Activated T-cell treated with anti-CD3 and anti-CD28 coated beads, Interleukin-2, amount 50 U/mL, for 4 hours (primary cell): ENCODE measurements around the gene ERFE. TPM values are rescaled to one million over a fixed set of nuclear protein-coding genes. Genes with fewer than 3 reads are reported as not detected.

ENCODE experiments used
- ATAC-seq, 2 donors: fragments of 200-7000 bp; cut with Tn5 transposase; one replicate each; pipeline ENCODE4 v1.10.0; 2021
- DNase-seq: peaks from one replicate; pipeline ENCODE4 v3.0.0-alpha.2; 2020
- H3K27me3 Mint-ChIP-seq: one replicate; pipeline ENCODE4 v1.8.0; 2021; ENCODE audit warnings: low read depth, mixed read lengths
- H3K36me3 Mint-ChIP-seq: one replicate; pipeline ENCODE4 v1.8.0; 2022; ENCODE audit warnings: mixed read lengths; ENCODE audit not compliant: insufficient read depth
- H3K4me1 Mint-ChIP-seq: one replicate; pipeline ENCODE4 v1.8.0; 2021; ENCODE audit warnings: low read depth, mixed read lengths
- H3K4me3 Mint-ChIP-seq: one replicate; pipeline ENCODE4 v1.8.0; 2021; ENCODE audit warnings: mild to moderate bottlenecking, moderate library complexity, mixed read lengths
- H3K9me3 Mint-ChIP-seq: one replicate; pipeline ENCODE4 v1.8.0; 2021; ENCODE audit warnings: mixed read lengths
- total RNA-seq, 3 donors: library from RNA; stranded (reverse); gene quantifications; one replicate each; pipeline ENCODE4 v1.2.1, GENCODE V29; 2021

The ERFE gene
- total RNA-seq, 3 donors from 2014 or later, result 0.13 to 0.91 (median 0.22) TPM

DNA sequence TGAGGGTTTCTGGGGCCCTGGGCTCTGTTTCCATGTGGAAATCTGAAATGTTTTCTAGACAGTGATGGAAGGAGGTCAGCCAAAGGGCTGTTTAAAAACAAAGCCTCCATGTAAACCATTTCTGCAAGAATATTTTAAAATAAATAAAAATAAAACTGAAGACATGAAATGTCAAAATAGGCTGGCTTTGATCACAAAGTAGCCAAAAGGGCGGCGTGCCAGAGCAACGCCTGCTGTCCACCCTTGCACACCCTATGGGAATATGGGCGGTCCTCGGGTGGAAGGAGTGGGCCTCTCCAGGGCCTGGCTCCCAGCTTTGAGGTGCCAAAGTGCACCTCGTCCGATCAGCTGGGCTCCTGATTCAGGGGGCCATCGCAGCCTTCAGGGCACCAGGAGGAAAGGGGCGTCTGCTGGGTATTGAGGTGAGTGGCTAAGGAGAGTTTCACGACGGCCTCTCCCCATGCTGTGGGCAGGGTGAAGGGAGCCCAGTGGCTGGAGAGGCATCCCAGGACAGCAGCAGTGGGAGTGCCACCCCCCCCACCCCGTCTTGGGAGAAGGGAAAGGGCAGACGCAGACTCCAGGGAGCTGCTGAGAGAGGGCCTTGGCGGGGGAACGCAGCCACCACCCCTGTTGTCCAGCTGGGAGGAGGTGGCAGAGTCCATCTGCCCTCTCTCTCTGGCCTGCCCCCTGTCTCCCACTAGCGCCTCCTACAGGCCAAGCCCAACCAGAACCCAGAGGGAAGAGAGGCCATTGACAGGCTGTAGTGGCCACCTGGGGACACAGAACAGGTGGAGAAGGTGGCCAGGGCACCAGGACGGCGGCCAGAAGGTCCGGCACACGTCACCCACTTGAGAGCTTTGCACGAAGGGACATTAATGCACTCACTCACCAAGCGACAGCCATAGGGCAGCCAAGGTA, 5.7 kb upstream of the ERFE start:
- H3K4me1 Mint-ChIP-seq, result no peaks in the 10 kb centered on the region
- H3K4me3 Mint-ChIP-seq, result no peak overlapping the region
- ATAC-seq (no peak), DNase-seq (no peak)
- no peaks in the 10 kb centered on the region for H3K9me3 Mint-ChIP-seq
- H3K36me3 Mint-ChIP-seq, result no peaks in the 10 kb centered on the region
- no peaks in the 10 kb centered on the region for H3K27me3 Mint-ChIP-seq

DNA sequence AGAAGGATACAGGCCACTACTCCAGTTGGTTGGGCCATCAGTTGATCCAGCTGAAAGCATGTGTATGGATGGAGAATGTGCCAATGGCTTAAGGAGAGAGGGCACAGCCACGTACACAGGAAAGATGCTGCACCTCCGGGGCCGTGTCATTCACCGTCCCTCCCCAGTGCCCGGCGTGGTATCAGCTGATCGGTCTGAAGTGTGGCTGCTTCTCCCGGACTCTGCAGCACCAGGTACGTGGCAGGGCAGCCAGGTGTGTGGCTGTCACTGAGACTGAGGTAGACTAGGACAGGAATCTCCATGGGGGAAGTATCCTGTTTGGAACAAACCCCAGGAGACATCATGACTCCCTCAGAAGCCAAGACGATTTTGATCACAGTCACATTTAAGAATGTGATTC, 4.2 kb upstream of the ERFE start:
- Mint-ChIP-seq H3K4me3 (no peak overlapping the region), H3K36me3 (no peaks in the 10 kb centered on the region), H3K27me3 (peaks cover 6% of the 10 kb centered on the region), H3K9me3 (no peaks in the 10 kb centered on the region), H3K4me1 (peaks cover 4% of the 10 kb centered on the region)
- no peak for DNase-seq
- ATAC-seq, result no peak

DNA sequence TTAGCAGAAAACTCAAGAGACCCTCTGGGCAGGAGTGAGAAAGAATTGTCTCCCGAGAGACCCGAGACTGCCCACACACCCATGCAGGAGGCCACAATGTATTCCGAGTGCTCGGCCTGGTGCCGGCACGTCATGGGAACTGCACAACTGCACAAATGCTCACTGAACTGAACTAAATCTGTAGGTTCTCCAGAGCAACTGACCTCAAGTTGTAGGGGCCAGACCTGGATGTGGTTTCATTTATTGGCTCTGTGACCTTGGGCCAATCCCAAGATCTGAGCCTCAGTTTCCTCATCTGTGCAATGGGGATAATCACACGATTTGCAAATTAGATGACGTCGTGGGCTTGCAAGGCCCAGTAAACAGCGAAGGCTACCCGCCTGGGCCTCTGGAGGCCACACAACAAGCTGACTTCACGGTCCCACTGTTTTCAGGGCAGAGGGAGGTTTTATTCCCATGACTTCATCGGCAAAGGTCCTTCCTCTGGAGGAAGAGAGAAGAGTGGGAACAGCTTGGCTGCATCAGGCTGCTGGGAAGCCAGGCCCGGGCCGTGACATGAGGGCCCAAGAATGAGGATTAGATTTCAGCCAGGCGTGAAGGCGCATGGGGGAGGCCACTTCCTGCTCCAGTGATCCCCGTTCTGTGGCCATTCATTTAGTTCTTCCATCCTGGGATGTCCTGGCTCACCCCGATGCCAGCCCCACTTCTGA, 3.6 kb upstream of the ERFE start:
- peaks cover 8% of the 10 kb centered on the region for H3K4me1 Mint-ChIP-seq
- H3K27me3 Mint-ChIP-seq, result peaks cover 13% of the 10 kb centered on the region
- H3K36me3 Mint-ChIP-seq, result no peaks in the 10 kb centered on the region
- no peak overlapping the region for H3K4me3 Mint-ChIP-seq
- ATAC-seq (no peak), DNase-seq (no peak)
- H3K9me3 Mint-ChIP-seq, result no peaks in the 10 kb centered on the region

DNA sequence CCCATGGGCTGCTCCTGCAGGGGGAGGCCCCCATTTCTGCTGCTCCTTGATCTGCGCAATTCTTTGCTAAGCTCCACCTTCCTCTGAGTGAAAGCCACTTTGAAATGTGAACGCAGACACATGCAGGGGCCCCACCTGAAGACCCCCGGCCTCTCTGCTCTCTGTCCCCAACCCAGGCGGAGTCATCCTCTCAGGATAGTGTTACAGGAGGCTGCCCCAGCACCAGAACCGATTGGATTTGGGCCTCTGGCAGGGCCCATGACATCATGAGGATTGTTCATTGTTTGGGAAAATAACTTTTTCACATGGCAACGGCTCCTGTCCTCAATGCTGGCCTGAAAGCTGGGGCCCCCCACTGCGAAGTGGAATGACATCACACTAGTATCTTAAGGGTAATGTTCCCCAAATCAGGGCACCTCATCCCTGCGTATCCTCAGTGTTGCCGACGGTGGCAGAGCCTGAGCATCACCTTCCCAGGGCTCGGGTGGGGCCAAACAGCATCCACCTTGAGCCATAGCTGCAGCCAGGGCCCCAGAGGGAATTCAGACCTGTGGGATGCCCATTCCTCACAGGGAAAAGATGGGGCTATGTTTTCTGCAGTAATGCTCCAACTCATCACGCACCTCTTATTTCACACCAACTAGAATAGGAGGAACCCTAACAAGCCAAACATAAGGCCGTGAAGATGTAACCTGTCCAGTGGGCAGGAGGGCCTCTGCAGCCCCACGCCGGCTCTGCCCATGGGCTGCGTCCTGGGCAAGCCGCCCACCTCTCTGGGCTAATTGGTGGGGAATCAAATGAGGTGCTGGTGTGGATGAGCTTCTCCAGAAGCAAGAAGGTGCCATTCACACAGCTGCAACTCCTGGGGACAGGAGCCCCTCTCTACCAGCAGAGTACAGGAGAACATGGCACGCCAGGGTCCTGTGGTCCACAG, 2.7 kb upstream of the ERFE start:
- no peak overlapping the region for H3K4me3 Mint-ChIP-seq
- peaks cover 11% of the 10 kb centered on the region for H3K4me1 Mint-ChIP-seq
- peaks cover 18% of the 10 kb centered on the region for H3K27me3 Mint-ChIP-seq
- H3K9me3 Mint-ChIP-seq, result no peaks in the 10 kb centered on the region
- ATAC-seq (no peak), DNase-seq (no peak)
- H3K36me3 Mint-ChIP-seq, result no peaks in the 10 kb centered on the region

DNA sequence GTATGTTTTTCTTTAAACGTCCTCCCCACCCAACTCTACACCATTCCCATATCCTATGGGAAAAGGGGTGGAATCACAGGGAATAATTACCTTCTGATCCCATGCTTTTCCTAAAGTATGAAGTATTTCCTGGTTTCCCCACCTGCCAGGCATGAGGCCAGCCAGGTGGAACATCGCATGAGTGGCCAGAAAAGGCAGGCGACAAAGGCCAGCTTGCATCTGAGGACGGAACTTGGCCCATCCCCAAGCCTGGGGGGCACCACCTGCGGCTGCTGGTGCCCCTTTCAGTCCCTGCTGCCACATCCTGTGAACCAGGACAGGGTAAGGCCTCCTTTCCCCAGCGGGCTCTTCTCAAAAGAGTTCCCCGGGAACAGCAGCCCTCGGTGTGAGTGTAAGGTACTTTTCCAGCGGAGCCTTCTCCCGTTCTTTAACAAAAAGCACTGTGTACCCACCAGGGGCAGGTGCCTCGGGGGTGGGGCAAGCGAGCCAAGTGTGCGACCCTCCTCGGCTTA, 1.2 kb upstream of the ERFE start:
- Mint-ChIP-seq H3K4me3 (no peak overlapping the region), H3K9me3 (no peaks in the 10 kb centered on the region)
- no peak for DNase-seq

DNA sequence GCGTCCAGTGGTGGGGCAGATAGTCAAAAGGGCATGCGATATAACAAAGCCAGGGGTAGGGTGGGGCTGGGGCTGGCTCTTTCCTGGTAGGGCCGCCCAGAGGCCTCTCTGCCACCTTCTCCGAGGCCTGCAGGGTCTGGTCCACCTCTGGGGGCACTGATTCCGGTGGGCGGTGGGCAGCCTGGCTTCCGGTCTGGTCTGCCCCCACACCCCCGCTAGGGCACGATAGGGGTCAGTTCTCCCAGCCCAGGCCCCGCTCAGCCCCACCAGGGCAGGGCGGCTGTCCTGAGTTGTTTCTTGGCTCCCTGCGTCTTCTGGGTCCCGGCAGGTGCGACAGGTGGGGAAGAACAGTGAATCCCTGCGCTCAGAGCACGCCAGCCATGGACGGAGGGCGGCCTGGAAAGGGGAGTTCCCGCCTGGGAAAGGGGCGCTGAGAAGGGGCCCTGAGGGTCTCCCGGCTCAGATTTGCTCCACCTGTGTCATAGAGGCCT, 707 bp upstream of the ERFE start:
- Mint-ChIP-seq H3K36me3 (no peaks in the 10 kb centered on the region), H3K9me3 (no peaks in the 10 kb centered on the region), H3K4me3 (no peak overlapping the region), H3K4me1 (peaks cover 11% of the 10 kb centered on the region), H3K27me3 (peaks cover 22% of the 10 kb centered on the region)
- no peak for DNase-seq
- ATAC-seq, result no peak

More for the DNA sequence above, 1.2 kb upstream of the ERFE start:
- ATAC-seq, result no peak
- peaks cover 22% of the 10 kb centered on the region for H3K27me3 Mint-ChIP-seq
- peaks cover 11% of the 10 kb centered on the region for H3K4me1 Mint-ChIP-seq
- H3K36me3 Mint-ChIP-seq, result no peaks in the 10 kb centered on the region

- Mint-ChIP-seq H3K4me3 (peak overlapping the region; percentile 63), H3K27me3 (peaks cover 22% of the 10 kb centered on the region), H3K36me3 (no peaks in the 10 kb centered on the region), H3K4me1 (peaks cover 11% of the 10 kb centered on the region), H3K9me3 (no peaks in the 10 kb centered on the region)
- ATAC-seq (peak; percentile 62 to 71), DNase-seq (no peak)
These were observed 335 bp downstream of the ERFE start for GRCh38 chr2:238159071-238159539.

- Mint-ChIP-seq H3K4me3 (peak overlapping the region; percentile 63), H3K4me1 (peaks cover 11% of the 10 kb centered on the region), H3K9me3 (no peaks in the 10 kb centered on the region), H3K36me3 (no peaks in the 10 kb centered on the region), H3K27me3 (peaks cover 27% of the 10 kb centered on the region)
- no peak for ATAC-seq
- DNase-seq, result no peak
These were observed 963 bp downstream of the ERFE start for GRCh38 chr2:238159661-238160205.

- Mint-ChIP-seq H3K4me3 (peak overlapping the region; percentile 29), H3K4me1 (peaks cover 11% of the 10 kb centered on the region), H3K36me3 (no peaks in the 10 kb centered on the region), H3K9me3 (no peaks in the 10 kb centered on the region), H3K27me3 (peaks cover 32% of the 10 kb centered on the region)
- no peak for ATAC-seq
- no peak for DNase-seq
These were observed 1.7 kb downstream of the ERFE start for GRCh38 chr2:238160206-238161129.

DNA sequence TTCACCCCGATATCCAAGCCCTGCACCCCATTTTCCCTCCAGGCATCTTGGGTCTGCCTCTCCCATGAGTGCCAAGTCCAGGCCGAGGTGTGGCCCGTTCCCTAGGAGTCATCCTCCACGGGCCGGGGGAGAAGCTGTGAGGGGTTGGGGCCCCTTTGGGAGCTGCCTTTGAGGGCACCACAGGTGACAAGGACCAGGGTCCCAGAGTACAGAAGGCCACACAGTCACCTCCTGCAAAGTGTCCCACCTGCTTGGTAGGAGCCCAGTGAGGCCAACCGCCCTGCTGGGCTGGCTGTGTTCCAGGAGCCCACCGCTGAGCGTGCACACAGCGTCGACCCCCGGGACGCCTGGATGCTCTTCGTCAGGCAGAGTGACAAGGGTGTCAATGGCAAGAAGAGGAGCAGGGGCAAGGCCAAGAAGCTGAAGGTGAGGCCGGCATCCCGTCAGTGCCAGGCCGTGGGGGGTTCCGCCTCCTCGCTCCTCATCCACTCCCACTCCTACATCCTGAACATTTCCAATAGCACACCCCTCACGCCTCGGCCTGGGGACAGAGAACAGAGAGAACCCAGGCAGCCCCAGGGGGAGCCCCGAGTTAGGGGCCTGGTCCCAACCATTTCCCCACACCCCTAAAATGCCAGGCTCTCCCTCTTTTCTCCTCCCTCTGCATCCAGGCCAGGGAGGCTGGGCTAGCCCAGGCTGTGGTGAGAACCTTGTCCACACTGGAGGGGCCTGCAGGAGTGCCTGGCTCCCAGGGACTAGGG, 2.7 kb downstream of the ERFE start:
- H3K4me3 Mint-ChIP-seq, result no peak overlapping the region
- ATAC-seq (no peak), DNase-seq (no peak)
- no peaks in the 10 kb centered on the region for H3K36me3 Mint-ChIP-seq
- peaks cover 32% of the 10 kb centered on the region for H3K27me3 Mint-ChIP-seq
- no peaks in the 10 kb centered on the region for H3K9me3 Mint-ChIP-seq
- peaks cover 11% of the 10 kb centered on the region for H3K4me1 Mint-ChIP-seq

- Mint-ChIP-seq H3K27me3 (peaks cover 32% of the 10 kb centered on the region), H3K9me3 (no peaks in the 10 kb centered on the region), H3K4me3 (no peak overlapping the region), H3K4me1 (peaks cover 11% of the 10 kb centered on the region), H3K36me3 (no peaks in the 10 kb centered on the region)
- DNase-seq, result no peak
- ATAC-seq, result no peak
These were observed 3.6 kb downstream of the ERFE start for GRCh38 chr2:238162251-238162845.
